ENCODE data around the gene THYN1.

DNA sequence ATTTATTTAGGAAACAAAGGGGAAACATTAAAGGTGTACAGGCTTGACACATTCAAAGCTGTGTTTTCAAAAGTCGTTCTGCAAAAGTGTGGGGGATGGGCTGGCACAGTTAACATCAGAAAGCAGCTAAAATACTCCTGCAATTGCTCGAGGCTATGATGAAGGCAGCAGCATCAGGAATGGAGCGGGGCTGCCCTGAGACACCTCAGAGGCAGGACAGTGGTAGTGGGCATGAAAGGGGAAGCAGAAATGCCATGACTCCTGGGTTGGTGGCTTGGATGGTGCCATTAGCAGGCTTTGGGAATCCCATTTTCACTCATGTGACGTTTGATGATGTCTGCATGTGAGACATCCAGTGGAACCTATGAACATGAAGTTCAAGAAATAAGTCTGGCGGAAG lies 30.0 kb downstream of the THYN1 start:
- TF ChIP-seq CTCF (IDR thresholded peaks at IDR 0.05) (no peak), POLR2A (IDR thresholded peaks at IDR 0.05) (no peak)

Data from Peyer's patch (tissue), 4 donors.